Activated CD4-positive, alpha-beta T cell treated with anti-CD3 and anti-CD28 coated beads for 48 hours (primary cell): ENCODE data around the gene GRID1.
"Not testable (repeated sequence)": the region's sequence is repeated elsewhere in the genome, so short reads cannot be mapped to it uniquely, and the experiment has no call there.

Experiments used
- DNase-seq: peaks from one replicate; pipeline ENCODE4 v3.0.0-alpha.2; 2020

Gene GRID1

DNA sequence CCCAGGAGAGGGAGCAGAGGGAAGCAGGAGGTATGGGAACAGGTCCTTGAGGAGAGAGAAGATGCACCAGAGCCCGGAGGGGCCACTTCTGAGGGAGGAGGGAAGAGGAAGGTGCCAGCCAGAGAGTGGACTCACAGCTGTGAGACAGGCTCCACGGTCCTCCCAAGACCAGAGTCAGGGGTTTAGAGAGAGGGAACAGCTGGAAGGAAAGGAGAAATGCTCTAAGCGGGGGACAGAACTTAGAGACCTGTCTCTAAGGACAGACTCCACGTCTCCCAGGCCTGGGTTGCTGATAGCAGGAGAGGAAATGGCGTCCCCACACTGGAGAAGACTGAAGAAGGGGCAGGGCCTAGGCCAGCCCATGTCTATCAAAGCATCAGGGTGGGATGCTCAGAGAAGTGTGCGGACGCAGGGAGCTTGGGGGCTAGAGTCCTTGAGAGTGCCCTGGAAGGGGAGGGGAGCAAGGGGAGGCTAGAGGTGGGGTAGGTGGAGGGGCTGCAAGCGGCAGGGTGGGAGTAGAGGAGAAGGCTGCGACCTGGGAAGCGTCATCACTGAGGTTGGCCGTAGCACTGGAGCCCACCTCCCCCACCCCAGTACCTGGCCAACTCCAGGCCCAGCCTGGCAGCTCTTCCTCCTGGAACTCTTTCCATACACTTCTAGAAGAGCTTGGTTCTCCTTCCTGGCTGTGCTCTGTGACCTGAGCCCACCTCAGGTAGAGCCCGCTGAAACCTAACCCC, 25.6 kb upstream of the GRID1 start:
- no peak for DNase-seq

DNA sequence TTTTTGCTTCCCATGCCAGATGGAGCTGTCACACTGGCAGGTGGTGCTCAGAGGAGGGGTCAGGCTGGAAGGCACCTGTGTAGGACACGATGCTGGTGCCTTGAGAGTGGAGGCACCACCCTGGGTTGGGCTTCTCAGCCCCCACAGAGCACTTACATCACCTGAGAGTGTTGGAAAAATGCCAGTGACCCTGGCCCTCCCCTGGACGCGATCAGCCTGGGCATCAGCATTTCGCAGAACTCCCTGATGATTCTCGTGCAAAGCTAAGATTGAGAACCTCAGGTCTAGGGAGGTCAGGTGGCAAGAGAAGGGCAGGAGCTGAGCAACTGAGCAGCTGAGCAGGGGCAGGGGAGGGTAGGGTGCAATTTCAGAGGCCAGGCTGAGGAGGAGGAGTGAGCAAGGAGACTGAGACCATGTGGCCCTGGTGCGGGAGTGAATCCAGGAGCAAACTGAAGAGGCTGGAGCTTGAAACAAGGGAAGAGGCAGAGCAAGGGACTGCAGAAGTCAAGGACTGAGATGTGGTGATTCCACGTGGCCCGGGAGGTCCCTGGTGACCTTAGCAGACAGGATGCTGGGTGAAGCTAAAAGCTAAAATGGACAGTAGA, 24.7 kb upstream of the GRID1 start:
- DNase-seq: no peak

DNA sequence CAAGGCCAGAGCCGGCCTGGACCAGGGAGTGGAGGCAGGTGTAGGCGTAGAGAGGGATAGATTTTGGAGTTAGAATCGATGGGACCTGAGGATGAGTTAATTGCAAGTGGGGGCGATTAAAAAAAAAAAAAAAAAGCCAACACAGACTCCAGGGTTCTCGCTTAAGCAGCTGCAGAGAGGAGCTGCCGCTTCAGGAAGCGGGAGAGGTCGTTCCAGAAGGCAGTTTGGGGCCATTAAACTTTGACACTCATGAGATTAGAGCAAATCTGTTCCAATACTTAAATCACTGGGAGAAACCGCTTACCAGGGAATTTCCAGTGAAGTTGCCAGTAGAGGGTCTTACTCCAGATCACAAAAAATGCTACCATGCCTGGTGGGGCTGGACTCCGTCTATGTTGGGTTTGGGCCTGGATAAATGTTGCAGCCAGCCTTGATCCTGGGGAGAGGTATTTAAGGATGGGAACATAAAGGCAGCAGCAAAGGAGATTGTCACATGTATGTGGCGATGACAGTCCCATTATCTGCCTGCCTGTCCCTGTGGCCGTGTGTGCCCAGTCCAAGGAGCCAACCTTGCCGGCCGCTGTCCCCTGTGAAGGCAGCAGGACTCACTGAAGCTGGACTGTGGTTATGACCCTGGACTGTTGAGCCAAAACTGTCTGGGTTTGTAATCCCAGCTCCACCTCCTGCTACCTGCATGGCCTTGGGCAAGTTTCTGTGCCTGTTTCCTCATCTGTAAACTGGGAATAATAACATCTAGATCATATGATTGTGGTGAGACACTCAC, 23.9 kb upstream of the GRID1 start:
- no peak for DNase-seq

- peak; percentile 43 for DNase-seq
Measured at GRCh38 chr10:86389441-86390193, 23.0 kb upstream of the GRID1 start.

DNA sequence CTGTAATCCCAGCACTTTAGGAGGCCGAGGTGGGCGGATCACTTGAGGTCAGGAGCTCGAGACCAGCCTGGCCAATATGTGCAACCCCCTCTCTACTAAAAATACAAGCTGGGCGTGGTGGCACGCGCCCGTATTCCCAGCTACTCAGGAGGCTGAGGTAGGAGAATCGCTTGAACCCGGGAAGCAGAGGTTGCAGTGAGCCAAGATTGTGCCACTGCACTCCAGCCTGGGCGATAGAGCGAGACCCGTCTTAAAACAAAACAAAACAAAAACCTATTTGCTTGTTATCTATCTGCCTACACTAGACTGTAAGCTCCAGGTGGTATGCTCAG, 22.5 kb upstream of the GRID1 start:
- DNase-seq: not testable (repeated sequence)

- no peak for DNase-seq
Measured at GRCh38 chr10:86388119-86388704, 21.6 kb upstream of the GRID1 start.

DNA sequence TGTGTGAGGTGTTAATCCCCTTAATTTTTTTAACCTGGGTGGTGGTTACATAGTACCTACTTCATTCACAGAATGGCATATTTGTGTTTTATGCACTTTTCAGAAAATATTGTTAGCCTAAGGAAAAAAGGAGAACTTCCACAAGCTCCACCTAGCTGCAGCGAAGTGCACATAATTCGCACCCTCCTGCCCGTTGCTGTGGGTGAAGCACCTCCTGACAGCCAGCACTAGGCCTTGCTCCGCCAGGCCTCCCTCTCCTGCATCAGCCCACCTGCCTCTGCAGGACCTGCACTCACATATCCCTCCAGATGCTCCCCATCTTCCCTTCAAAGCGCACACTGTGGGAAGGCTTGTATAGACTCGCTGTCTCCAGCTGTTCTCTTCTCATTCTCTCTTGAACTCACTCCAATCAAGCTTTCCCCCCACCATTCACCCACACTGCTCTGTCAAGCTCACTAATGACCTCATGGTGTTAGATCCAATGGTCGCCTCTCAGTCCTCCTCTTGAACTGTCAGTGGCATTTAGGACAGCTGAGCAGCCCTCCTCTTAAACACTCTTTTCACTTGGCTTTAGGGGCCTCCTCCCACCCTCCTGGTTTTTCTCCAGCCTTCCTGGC, 20.7 kb upstream of the GRID1 start:
- DNase-seq: no peak

DNA sequence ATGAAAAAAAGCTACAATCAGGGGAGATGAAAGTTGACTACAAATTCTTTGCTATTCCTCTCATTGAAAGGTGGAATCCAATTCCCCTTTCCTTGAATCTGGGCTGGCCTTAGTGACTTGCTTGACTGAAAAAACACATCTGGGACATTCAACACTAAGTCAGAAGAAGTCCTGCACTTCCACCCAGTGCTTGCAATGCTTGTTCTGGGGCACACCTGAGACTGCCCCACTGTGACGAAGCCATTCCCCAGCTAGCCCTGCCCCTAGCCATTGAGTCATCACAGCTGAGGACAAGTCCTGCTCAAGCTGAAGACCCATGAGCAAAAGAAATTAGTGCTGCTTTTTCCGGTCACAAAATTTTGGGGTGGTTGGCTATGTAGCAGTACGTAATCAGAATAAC, 19.2 kb upstream of the GRID1 start:
- no peak for DNase-seq

DNA sequence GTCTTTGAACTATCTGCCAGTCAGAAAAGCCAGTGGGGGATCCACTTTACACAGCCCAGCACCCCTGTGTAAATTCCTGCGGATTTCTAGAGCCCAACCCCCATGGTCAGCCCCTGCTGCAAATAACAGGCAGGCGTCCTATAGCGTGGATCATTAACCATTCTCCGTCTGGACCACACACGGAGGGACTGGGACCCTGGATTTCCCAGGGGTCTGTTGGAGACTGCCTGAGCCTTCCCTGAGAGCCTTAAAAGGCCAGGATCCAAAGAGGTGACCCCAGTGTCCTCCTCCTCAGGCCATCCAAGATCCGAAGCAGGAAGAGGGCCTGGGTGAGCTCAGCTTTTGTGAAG, 11.2 kb upstream of the GRID1 start:
- no peak for DNase-seq

- DNase-seq: peak; percentile 88
Measured at GRCh38 chr10:86376852-86377796, 10.5 kb upstream of the GRID1 start.

DNA sequence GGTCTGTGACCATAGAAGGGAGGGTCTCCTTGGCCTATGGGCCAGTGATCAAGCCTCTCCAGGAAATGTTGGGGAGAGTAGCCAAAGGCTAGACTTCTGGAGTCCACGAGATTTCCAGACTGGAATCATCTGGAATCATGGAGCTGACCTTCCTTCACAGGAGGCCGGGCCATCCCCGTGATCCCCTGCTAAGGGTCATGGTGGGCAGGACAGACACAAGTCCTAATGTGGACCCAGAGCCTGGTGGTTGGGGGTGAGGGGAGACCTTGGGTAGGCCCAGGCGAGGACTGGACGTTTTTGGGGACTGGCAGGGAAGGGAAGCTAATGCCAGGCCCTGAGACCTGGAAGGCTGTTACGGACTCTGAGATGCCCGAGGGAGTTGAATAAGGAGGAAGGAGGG, 9.8 kb upstream of the GRID1 start:
- no peak for DNase-seq

GRCh38 chr10:86375204-86375603, 8.6 kb upstream of the GRID1 start:
- no peak for DNase-seq

DNA sequence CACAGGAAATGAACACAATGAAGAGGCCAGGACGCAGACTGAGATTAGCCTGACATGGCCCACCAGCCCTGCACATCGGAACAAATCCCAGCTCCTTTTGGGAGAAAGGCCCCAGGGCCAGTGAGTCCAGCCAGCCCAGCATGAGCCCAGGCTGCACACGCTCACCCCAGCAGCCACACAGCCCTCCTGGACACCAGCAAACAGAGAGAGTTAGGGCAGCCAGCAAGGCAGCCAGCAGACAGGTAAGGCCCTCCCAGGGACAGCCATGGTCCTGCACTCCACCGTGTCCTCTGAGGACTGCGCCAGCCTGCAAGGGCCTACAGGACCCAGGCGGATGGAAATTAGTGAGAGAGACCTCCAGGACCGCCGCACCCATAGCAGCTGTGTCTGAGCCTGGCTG, 8.1 kb upstream of the GRID1 start:
- DNase-seq: no peak

- no peak for DNase-seq
Measured at GRCh38 chr10:86373828-86374227, 7.2 kb upstream of the GRID1 start.

GRCh38 chr10:86373251-86373650, 6.7 kb upstream of the GRID1 start:
- DNase-seq: no peak

DNA sequence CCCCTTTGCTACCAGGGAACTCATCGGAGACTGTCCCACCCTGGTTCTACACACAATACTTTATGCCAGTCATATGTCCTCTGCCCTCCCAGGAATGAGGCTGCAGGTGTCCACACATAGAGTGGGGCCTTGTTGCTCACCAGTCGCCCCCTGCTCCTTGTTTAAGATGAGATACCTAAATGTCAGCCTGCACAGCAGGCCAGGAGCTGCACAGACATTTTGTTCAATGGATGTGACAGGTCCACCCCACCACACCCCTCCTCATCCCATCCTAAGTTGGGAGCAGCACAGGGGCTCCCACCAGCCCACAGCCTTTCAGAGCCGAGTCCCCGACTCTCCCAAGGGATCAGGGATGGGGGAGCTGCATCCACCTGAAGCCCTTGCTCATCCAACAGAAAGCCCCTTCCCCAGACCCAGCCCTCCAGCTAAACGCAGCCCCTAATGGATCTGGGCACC, 6.2 kb upstream of the GRID1 start:
- no peak for DNase-seq

GRCh38 chr10:86372119-86372783, 5.7 kb upstream of the GRID1 start:
- DNase-seq: no peak

DNA sequence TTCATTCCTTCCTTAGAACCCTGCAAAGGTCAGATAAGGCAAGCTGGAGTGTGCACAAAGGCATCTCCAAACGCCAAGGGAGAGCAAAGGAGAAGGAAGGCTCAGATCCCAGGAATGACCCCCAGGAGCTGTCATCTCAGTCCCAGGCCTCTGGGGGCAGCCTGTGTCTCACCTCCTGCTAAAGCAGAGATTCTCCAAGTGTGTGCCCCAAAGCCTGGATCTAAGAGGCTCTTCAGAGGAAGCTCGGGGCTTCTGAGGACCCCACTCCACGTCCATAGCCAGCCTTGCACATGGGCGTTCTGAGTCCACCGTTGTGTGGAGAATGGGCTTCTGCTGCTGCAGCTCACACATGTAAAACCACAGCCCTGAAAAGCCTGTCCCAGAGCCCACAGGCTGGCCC, 5.1 kb upstream of the GRID1 start:
- DNase-seq: no peak

GRCh38 chr10:86371116-86371515, 4.5 kb upstream of the GRID1 start:
- no peak for DNase-seq

GRCh38 chr10:86370006-86370585, 3.5 kb upstream of the GRID1 start:
- no peak for DNase-seq

DNA sequence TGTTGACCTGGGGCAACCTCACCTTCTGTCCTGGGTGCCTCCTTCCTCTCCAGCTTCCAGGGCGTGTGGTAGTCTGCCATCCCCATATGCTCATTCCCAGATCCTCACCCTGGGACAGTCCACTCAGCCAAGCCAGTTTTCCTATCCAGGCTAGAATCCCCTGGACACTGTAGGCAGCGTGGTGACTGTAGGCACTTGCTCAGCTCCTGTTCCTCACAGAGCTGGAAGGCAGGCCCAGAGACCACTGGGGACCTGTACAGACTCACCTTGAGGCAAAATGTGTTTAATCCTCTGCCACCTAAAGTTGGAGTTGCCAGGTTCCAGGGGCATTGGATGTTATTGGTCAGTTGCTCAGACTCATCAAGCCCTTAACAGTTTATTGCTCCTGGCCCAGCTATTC, 2.4 kb upstream of the GRID1 start:
- DNase-seq: no peak
